ENCODE measurements around the gene AVEN. TPM values are rescaled to one million over a fixed set of nuclear protein-coding genes. Genes with fewer than 3 reads are reported as not detected.

Gene AVEN
- total RNA-seq, 2 donors from 2014 or later = 18.9 to 20.7 TPM

DNA sequence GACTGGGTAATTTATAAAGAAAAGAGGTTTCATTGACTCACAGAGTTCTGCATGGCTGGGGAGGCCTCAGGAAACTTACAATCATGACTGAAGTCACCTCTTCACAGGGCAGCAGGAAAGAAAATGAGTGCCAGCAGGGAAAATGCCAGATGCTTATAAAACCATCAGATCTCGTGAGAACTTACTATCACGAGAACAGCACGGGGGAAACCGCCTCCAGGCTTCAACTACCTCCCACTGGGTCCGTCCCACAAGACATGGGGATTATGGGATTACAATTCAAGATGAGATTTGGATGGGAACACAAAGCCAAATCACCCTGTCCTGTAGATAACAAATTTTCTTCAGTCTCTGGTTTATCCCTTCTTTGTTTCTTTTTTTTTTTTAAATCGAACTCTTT is 31.0 kb upstream of the AVEN start:
- H3K36me3 ChIP-seq (ENCODE audit: control insufficient read depth, insufficient read depth, low read length) = no peaks in the 10 kb centered on the region
- 81 to 88% methylated on average over 5 of the region's 6 CpGs for WGBS, 2 experiments (ENCODE audit: insufficient coverage in 1 of 2, insufficient read length in 1 of 2)
- H3K9ac ChIP-seq (ENCODE audit: extremely low read depth, low read length, poor library complexity, severe bottlenecking) = no peak overlapping the region
- no peak overlapping the region for H3K4me3 ChIP-seq (ENCODE audit: low read length)
- no peaks in the 10 kb centered on the region for H3K27me3 ChIP-seq (ENCODE audit: control insufficient read depth, insufficient read depth, low read length, poor library complexity, severe bottlenecking)
- Mint-ChIP-seq H3K9me3 (no peaks in the 10 kb centered on the region), H3K27ac (no peak overlapping the region), H3K36me3 (ENCODE audit: low read depth) (no peaks in the 10 kb centered on the region), H3K27me3 (ENCODE audit: insufficient read depth) (peaks cover 4% of the 10 kb centered on the region), H3K4me3 (no peak overlapping the region), H3K4me1 (no peaks in the 10 kb centered on the region)
- no peak for DNase-seq
- TF ChIP-seq, protein P1, sequence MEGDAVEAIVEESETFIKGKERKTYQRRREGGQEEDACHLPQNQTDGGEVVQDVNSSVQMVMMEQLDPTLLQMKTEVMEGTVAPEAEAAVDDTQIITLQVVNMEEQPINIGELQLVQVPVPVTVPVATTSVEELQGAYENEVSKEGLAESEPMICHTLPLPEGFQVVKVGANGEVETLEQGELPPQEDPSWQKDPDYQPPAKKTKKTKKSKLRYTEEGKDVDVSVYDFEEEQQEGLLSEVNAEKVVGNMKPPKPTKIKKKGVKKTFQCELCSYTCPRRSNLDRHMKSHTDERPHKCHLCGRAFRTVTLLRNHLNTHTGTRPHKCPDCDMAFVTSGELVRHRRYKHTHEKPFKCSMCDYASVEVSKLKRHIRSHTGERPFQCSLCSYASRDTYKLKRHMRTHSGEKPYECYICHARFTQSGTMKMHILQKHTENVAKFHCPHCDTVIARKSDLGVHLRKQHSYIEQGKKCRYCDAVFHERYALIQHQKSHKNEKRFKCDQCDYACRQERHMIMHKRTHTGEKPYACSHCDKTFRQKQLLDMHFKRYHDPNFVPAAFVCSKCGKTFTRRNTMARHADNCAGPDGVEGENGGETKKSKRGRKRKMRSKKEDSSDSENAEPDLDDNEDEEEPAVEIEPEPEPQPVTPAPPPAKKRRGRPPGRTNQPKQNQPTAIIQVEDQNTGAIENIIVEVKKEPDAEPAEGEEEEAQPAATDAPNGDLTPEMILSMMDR (conservative IDR thresholded peaks at IDR 0.05) = no peak
- H3K9me3 ChIP-seq (ENCODE audit: control insufficient read depth, low read length) = no peaks in the 10 kb centered on the region
- no peaks in the 10 kb centered on the region for H3K4me1 ChIP-seq (ENCODE audit: control insufficient read depth, insufficient read depth, low read length)
- no peak overlapping the region for H3K27ac ChIP-seq (ENCODE audit: low read depth, low read length)

DNA sequence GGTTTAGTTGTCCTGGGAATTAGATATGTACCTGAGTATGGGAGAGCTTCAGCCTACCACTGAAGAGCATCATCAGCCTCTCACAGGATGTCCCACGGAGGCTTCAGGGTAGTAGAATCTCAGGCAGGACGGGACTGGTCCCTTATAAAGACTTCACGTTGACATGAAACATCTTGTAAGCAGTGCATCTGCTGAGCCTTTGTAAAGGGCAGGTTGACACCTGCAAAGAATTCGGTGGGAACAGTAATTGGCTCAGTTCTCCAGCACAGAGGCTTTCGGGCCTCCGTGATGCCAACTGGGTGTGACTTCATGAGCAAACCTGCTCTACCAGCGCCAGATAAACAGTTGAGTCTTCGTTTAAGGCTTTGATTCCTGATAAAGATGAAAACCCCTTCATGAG is 26.9 kb upstream of the AVEN start:
- TF ChIP-seq, protein P1 (conservative IDR thresholded peaks at IDR 0.05) = no peak
- Mint-ChIP-seq H3K27ac (no peak overlapping the region), H3K36me3 (ENCODE audit: low read depth) (no peaks in the 10 kb centered on the region), H3K4me1 (no peaks in the 10 kb centered on the region), H3K27me3 (ENCODE audit: insufficient read depth) (peaks cover 3% of the 10 kb centered on the region), H3K4me3 (no peak overlapping the region), H3K9me3 (no peaks in the 10 kb centered on the region)
- Histone ChIP-seq H3K4me3 (ENCODE audit: low read length) (no peak overlapping the region), H3K9me3 (ENCODE audit: control insufficient read depth, low read length) (no peaks in the 10 kb centered on the region), H3K4me1 (ENCODE audit: control insufficient read depth, insufficient read depth, low read length) (no peaks in the 10 kb centered on the region), H3K36me3 (ENCODE audit: control insufficient read depth, insufficient read depth, low read length) (no peaks in the 10 kb centered on the region), H3K27me3 (ENCODE audit: control insufficient read depth, insufficient read depth, low read length, poor library complexity, severe bottlenecking) (no peaks in the 10 kb centered on the region), H3K27ac (ENCODE audit: low read depth, low read length) (no peak overlapping the region), H3K9ac (ENCODE audit: extremely low read depth, low read length, poor library complexity, severe bottlenecking) (no peak overlapping the region)
- no peak for DNase-seq
- WGBS, 2 experiments (ENCODE audit: insufficient coverage in 1 of 2, insufficient read length in 1 of 2) = 88 to 93% methylated on average over 8 of the region's 8 CpGs

DNA sequence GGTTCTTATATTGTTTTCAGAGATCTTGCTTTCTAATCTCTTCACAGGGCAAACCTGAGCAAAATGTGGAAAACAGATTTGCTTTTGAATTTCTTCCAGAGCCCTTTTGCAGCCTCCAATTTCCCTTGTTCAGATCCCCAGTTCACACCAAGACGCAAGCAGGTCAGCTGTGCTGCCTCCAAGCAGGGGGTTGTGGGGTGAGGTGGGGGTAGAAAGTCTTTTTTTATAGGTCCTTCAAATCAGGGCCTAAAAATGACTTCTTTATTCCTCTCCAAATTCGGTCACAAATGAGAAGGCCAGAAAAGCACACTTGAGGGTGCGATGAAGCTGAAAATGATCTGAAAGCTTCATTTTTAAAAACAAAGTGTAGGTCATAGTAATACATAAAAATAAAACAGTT is 26.3 kb upstream of the AVEN start:
- H3K27me3 Mint-ChIP-seq (ENCODE audit: insufficient read depth) = no peaks in the 10 kb centered on the region
- Histone ChIP-seq H3K27me3 (ENCODE audit: control insufficient read depth, insufficient read depth, low read length, poor library complexity, severe bottlenecking) (no peaks in the 10 kb centered on the region), H3K4me1 (ENCODE audit: control insufficient read depth, insufficient read depth, low read length) (no peaks in the 10 kb centered on the region), H3K27ac (ENCODE audit: low read depth, low read length) (no peak overlapping the region), H3K9ac (ENCODE audit: extremely low read depth, low read length, poor library complexity, severe bottlenecking) (no peak overlapping the region), H3K4me3 (ENCODE audit: low read length) (no peak overlapping the region), H3K9me3 (ENCODE audit: control insufficient read depth, low read length) (no peaks in the 10 kb centered on the region), H3K36me3 (ENCODE audit: control insufficient read depth, insufficient read depth, low read length) (no peaks in the 10 kb centered on the region)
- no peak for DNase-seq
- no peak overlapping the region for H3K4me3 Mint-ChIP-seq
- H3K36me3 Mint-ChIP-seq (ENCODE audit: low read depth) = no peaks in the 10 kb centered on the region
- H3K27ac Mint-ChIP-seq = no peak overlapping the region
- no peaks in the 10 kb centered on the region for H3K9me3 Mint-ChIP-seq
- TF ChIP-seq, protein P1 (conservative IDR thresholded peaks at IDR 0.05) = no peak
- no peaks in the 10 kb centered on the region for H3K4me1 Mint-ChIP-seq
- 75 to 100% methylated on average over 2 to 3 of the region's 3 CpGs for WGBS, 2 experiments (ENCODE audit: insufficient coverage in 1 of 2, insufficient read length in 1 of 2)

Measured in endodermal cell (in vitro differentiated cells).